ENCODE data around the gene NKIRAS1. TPM values are rescaled to one million over a fixed set of nuclear protein-coding genes. Genes with fewer than 3 reads are reported as not detected.

The NKIRAS1 gene
- total and polyA plus RNA-seq, 2 experiments from 2014 or later, result 9.2 to 9.7 TPM

- peaks cover 97% of the 10 kb centered on the region for H3K79me2 ChIP-seq (replicated peaks; ENCODE audit: insufficient read depth)
- peaks cover 6% of the 10 kb centered on the region for H3K4me1 ChIP-seq (ENCODE audit: insufficient read depth)
- Mint-ChIP-seq H3K4me1 (peaks cover 22% of the 10 kb centered on the region), H3K4me3 (no peak overlapping the region), H3K36me3 (ENCODE audit: low read depth) (peaks cover 28% of the 10 kb centered on the region), H3K9me3 (no peaks in the 10 kb centered on the region), H3K27ac (no peak overlapping the region), H3K27me3 (ENCODE audit: insufficient read depth, low read depth, poor library complexity) (no peaks in the 10 kb centered on the region)
- H2AFZ ChIP-seq, result no peak overlapping the region
- no peaks in the 10 kb centered on the region for H3K9me2 ChIP-seq (ENCODE audit: insufficient read depth)
- H3K36me3 ChIP-seq (ENCODE audit: insufficient read depth), result no peaks in the 10 kb centered on the region
- H4K20me1 ChIP-seq (replicated peaks; ENCODE audit: insufficient read depth), result peaks cover 16% of the 10 kb centered on the region
- TF ChIP-seq REST (IDR thresholded peaks at IDR 0.05; ENCODE audit: unreplicated experiment) (no peak), ZNF462 (CRISPR knock-in tag; IDR thresholded peaks at IDR 0.05) (no peak), ZNF331 (CRISPR knock-in tag; IDR thresholded peaks at IDR 0.05; ENCODE audit: low read depth) (no peak), CTCF (conservative IDR thresholded peaks at IDR 0.05; ENCODE audit: low read depth in 2 of 2) (no peak), CREB1 (CRISPR knock-in tag; IDR thresholded peaks at IDR 0.05; ENCODE audit: low read depth) (no peak), EZH2phosphoT487 (IDR thresholded peaks at IDR 0.05; ENCODE audit: unreplicated experiment) (no peak), STAT1 (IDR thresholded peaks at IDR 0.05; ENCODE audit: unreplicated experiment) (no peak), NANOG (IDR thresholded peaks at IDR 0.05; ENCODE audit: borderline replicate concordance) (no peak), POLR2AphosphoS5 (IDR thresholded peaks at IDR 0.05; ENCODE audit: low read depth) (no peak), EZH2 (IDR thresholded peaks at IDR 0.05; ENCODE audit: low read depth, unreplicated experiment) (no peak), ZNF114 (CRISPR knock-in tag; IDR thresholded peaks at IDR 0.05) (no peak), ETS1 (IDR thresholded peaks at IDR 0.05) (no peak), JUNB (IDR thresholded peaks at IDR 0.05; ENCODE audit: unreplicated experiment) (no peak)
- no peak for ATAC-seq
- no peaks in the 10 kb centered on the region for H3F3A ChIP-seq (replicated peaks; ENCODE audit: low read depth)
- no peak overlapping the region for H3K4me3 ChIP-seq
- no peak overlapping the region for H3K4me2 ChIP-seq
- H3K27me3 ChIP-seq (ENCODE audit: insufficient read depth), result no peaks in the 10 kb centered on the region
- no peak for DNase-seq (ENCODE audit: low spot score)
- H3K27ac ChIP-seq (ENCODE audit: low read depth), result no peak overlapping the region
Observed at GRCh38 chr3:23952646-23953045, 35.9 kb upstream of the NKIRAS1 start.

Measured in GM23338 (cell line).